Uterus (tissue), 2 donors: ENCODE results near the gene GNRHR.

Experiments
- CTCF ChIP-seq, 4 experiments: fragments of 200-600 bp in 2 of 4; fragments of 450-650 bp in 2 of 4; sonication (generic) in 2 of 4; IDR thresholded peaks; one replicate each; pipeline ENCODE4 v1.5.1; 2016 to 2019; ENCODE audit warnings: antibody characterized with exemption in 4 of 4, mild to moderate bottlenecking in 2 of 4, moderate library complexity in 1 of 4
- POLR2A ChIP-seq, 2 donors: fragments of 450-650 bp; IDR thresholded peaks; one replicate each; pipeline ENCODE4 v1.6.1; 2016; ENCODE audit warnings: antibody characterized with exemption in 2 of 2, mild to moderate bottlenecking in 1 of 2, moderate library complexity in 1 of 2

- TF ChIP-seq CTCF (IDR thresholded peaks at IDR 0.05): no peak
- no peak for TF ChIP-seq POLR2A (IDR thresholded peaks at IDR 0.05)
These were observed at the start of gene GNRHR for GRCh38 chr4:67754288-67754687.
